HepG2 (cell line): ENCODE data around the gene TUBA4A. TPM values are rescaled to one million over a fixed set of nuclear protein-coding genes. Genes with fewer than 3 reads are reported as not detected.

Source experiments
- AHR ChIP-seq: IDR thresholded peaks from 2 replicates; pipeline ENCODE4 v1.6.1; 2018; ENCODE audit warnings: missing genetic modification reagents, missing compliant biosample characterization
- ARNTL ChIP-seq: sonication (generic); formaldehyde crosslinking; IDR thresholded peaks from 2 replicates; pipeline ENCODE4 v1.4.0; 2020; ENCODE audit warnings: mild to moderate bottlenecking, missing genetic modification reagents
- DBP ChIP-seq: sonication (generic); formaldehyde crosslinking; IDR thresholded peaks from 2 replicates; pipeline ENCODE4 v1.4.0; 2020; ENCODE audit warnings: missing genetic modification reagents; ENCODE audit errors: not compliant biosample characterization
- FOXA1 ChIP-seq, 2 experiments: fragments of 450-650 bp in 1 of 2; sonication (generic) in 1 of 2; formaldehyde crosslinking in 1 of 2; IDR thresholded peaks; 2 replicates each; pipeline versions ENCODE4 v1.4.0 to v1.6.1; 2016 to 2020; ENCODE audit warnings: missing genetic modification reagents in 1 of 2
- FOXJ3 ChIP-seq: sonication (generic); formaldehyde crosslinking; IDR thresholded peaks from 2 replicates; pipeline ENCODE4 v1.4.0; 2020; ENCODE audit warnings: missing genetic modification reagents, mild to moderate bottlenecking, borderline replicate concordance
- RERE ChIP-seq: IDR thresholded peaks from 2 replicates; pipeline ENCODE4 v1.6.1; 2016; ENCODE audit warnings: low read depth, missing genetic modification reagents, missing compliant biosample characterization
- REST ChIP-seq, 2 experiments: IDR thresholded peaks; 2 replicates each; pipeline ENCODE4 v1.6.1; 2011 to 2012; ENCODE audit warnings: low read length in 2 of 2, borderline replicate concordance in 1 of 2, low read depth in 1 of 2, mild to moderate bottlenecking in 1 of 2, moderate library complexity in 1 of 2
- RFX5 ChIP-seq: IDR thresholded peaks from 2 replicates; pipeline ENCODE4 v1.6.1; 2011; ENCODE audit warnings: low read depth, low read length, improper control_type of control experiment
- TAF15 ChIP-seq: fragments of 200-400 bp; formaldehyde crosslinking; IDR thresholded peaks from one replicate; pipeline ENCODE4 v1.6.1; 2018; ENCODE audit warnings: mild to moderate bottlenecking, low read depth, low read length; ENCODE audit not compliant: poor library complexity, severe bottlenecking
- TP53 ChIP-seq: sonication (generic); formaldehyde crosslinking; conservative IDR thresholded peaks from 2 replicates; pipeline ENCODE4 v1.4.0; 2020; ENCODE audit warnings: missing genetic modification reagents
- TRAFD1 ChIP-seq: sonication (generic); formaldehyde crosslinking; IDR thresholded peaks from 2 replicates; pipeline ENCODE4 v1.5.1; 2020; ENCODE audit warnings: missing genetic modification reagents, mild to moderate bottlenecking, borderline replicate concordance
- ZSCAN20 ChIP-seq: sonication (generic); formaldehyde crosslinking; IDR thresholded peaks from 2 replicates; pipeline ENCODE4 v1.4.0; 2020; ENCODE audit warnings: missing genetic modification reagents, mild to moderate bottlenecking, borderline replicate concordance
- ZSCAN25 ChIP-seq: sonication (generic); formaldehyde crosslinking; IDR thresholded peaks from 2 replicates; pipeline ENCODE4 v1.8.0; 2022; ENCODE audit warnings: mild to moderate bottlenecking, missing genetic modification reagents
- polyA plus RNA-seq, 8 experiments: library from polyadenylated mRNA; depleted of rRNA in 3 of 8; stranded (reverse) in 7 of 8; unstranded in 1 of 8; fragments of >200 nt; fragmentation: Illumina TruSeq in 4 of 8; extraction: Trizol in 4 of 8; gene quantifications; 2 replicates each; pipeline versions ENCODE4 v1.2.1 to v1.2.3, GENCODE V29; 2011 to 2016; ENCODE audit warnings: low read depth in 4 of 8, missing spikeins in 1 of 8, mixed read lengths in 1 of 8; ENCODE audit not compliant: insufficient read depth in 1 of 8
- total RNA-seq, 5 experiments: library from RNA; depleted of rRNA; stranded (reverse); fragments of >200 nt; fragmentation: Illumina TruSeq; extraction: Trizol; gene quantifications; 2 replicates each; pipeline ENCODE4 v1.2.3, GENCODE V29; 2016; ENCODE audit warnings: low read depth in 1 of 5
- TF ChIP-seq, protein P1 (sequence below): sonication (generic); formaldehyde crosslinking; IDR thresholded peaks from 2 replicates; pipeline ENCODE4 v1.8.0; 2022; ENCODE audit warnings: missing genetic modification reagents, mild to moderate bottlenecking, borderline replicate concordance

The TUBA4A gene
- total and polyA plus RNA-seq, 2 of the 13 experiments (the other 11 are each of a cell fraction or from before 2014, with no cell fraction given), result 1.3 to 12.7 TPM

- TF ChIP-seq REST (IDR thresholded peaks at IDR 0.05; ENCODE audit: borderline replicate concordance in 1 of 2, low read depth in 1 of 2, low read length in 2 of 2) (peak in 1 of 2 experiments; percentile 37; a peak in 1 of 4 replicates), ZSCAN25 (peak; percentile 81), ZSCAN20 (CRISPR knock-in tag) (no peak), RFX5 (no peak), RERE (CRISPR knock-in tag) (no peak), DBP (CRISPR knock-in tag) (no peak), TRAFD1 (CRISPR knock-in tag) (no peak), TAF15 (no peak), ARNTL (CRISPR knock-in tag) (peak; percentile 42; the same call in 1 of the 2 replicates), AHR (CRISPR knock-in tag) (no peak), TP53 (no peak), FOXA1 (IDR thresholded peaks at IDR 0.05) (no peak), FOXA1 (CRISPR knock-in tag; IDR thresholded peaks at IDR 0.05) (peak; percentile 52; the same call in 1 of the 2 replicates), FOXJ3 (CRISPR knock-in tag) (peak; percentile 76; the same call in 1 of the 2 replicates)
- TF ChIP-seq, protein P1, sequence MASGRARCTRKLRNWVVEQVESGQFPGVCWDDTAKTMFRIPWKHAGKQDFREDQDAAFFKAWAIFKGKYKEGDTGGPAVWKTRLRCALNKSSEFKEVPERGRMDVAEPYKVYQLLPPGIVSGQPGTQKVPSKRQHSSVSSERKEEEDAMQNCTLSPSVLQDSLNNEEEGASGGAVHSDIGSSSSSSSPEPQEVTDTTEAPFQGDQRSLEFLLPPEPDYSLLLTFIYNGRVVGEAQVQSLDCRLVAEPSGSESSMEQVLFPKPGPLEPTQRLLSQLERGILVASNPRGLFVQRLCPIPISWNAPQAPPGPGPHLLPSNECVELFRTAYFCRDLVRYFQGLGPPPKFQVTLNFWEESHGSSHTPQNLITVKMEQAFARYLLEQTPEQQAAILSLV (CRISPR knock-in tag), result 0 out of 2 replicates have a peak, but pooled peaks have one; percentile 50
Observed at GRCh38 chr2:219207884-219208740, 45.6 kb downstream of the TUBA4A start (continued).
